Colonic mucosa (tissue), 4 donors: ENCODE measurements around the gene SARM1. TPM values are rescaled to one million over a fixed set of nuclear protein-coding genes. Genes with fewer than 3 reads are reported as not detected.

Experiments used
- DNase-seq: peaks from one replicate; pipeline ENCODE4 v3.0.0-alpha.2; 2020
- H3K27ac ChIP-seq: fragments of 200-600 bp; one replicate; pipeline ENCODE4 v1.8.0; 2021
- H3K27me3 ChIP-seq: fragments of 200-600 bp; one replicate; pipeline ENCODE4 v1.8.0; 2021
- H3K36me3 ChIP-seq: fragments of 200-600 bp; one replicate; pipeline ENCODE4 v1.8.0; 2021
- H3K4me1 ChIP-seq: fragments of 200-600 bp; one replicate; pipeline ENCODE4 v1.8.0; 2021; ENCODE audit warnings: mild to moderate bottlenecking
- H3K4me3 ChIP-seq: fragments of 200-600 bp; one replicate; pipeline ENCODE4 v1.8.0; 2021
- H3K9ac ChIP-seq, 2 donors: one replicate each; pipeline ENCODE4 v1.7.0; 2013; ENCODE audit warnings: control low read depth in 2 of 2, low read depth in 2 of 2, low read length in 2 of 2
- H3K9me3 ChIP-seq: fragments of 200-600 bp; one replicate; pipeline ENCODE4 v1.8.0; 2021
- CTCF ChIP-seq: fragments of 200-600 bp; IDR thresholded peaks from one replicate; pipeline ENCODE4 v1.8.0; 2022; ENCODE audit warnings: antibody characterized with exemption, mild to moderate bottlenecking
- intact Hi-C: fragments of 100-400 bp; cut with DNase I; formaldehyde crosslinking; loops from one replicate; pipeline ENCODE4 v1.14.1; 2022
- total RNA-seq, 2 donors: library from RNA; stranded (reverse); fragmentation: NEBNext Ultra II Directional in 1 of 2; extraction: Animal tissue kit (Norgen Biotek cat#: 25700) in 1 of 2; gene quantifications; one replicate each; pipeline ENCODE4 v1.2.1, GENCODE V29; 2021
- donor health status: healthy.
- donor health status: DM: no; HTN: no; CAD: no.
- donor health status: DM: no; HTN: no; CAD: no.

Gene SARM1
- total RNA-seq, 2 donors from 2014 or later = 7.7 to 10.8 TPM

GRCh38 chr17:28327031-28327607, 44.4 kb upstream of the SARM1 start:
- intact Hi-C loops = no loop called here
- H3K27ac ChIP-seq = no peak overlapping the region
- H3K4me1 ChIP-seq = no peaks in the 10 kb centered on the region
- no peak overlapping the region for H3K4me3 ChIP-seq
- H3K9ac ChIP-seq = no peak overlapping the region
- no peak for DNase-seq
- TF ChIP-seq CTCF = no peak
- no peaks in the 10 kb centered on the region for H3K27me3 ChIP-seq
- H3K9me3 ChIP-seq = no peaks in the 10 kb centered on the region
- no peaks in the 10 kb centered on the region for H3K36me3 ChIP-seq

GRCh38 chr17:28327709-28328108, 43.8 kb upstream of the SARM1 start:
- H3K36me3 ChIP-seq = no peaks in the 10 kb centered on the region
- H3K4me3 ChIP-seq = no peak overlapping the region
- no peaks in the 10 kb centered on the region for H3K27me3 ChIP-seq
- H3K4me1 ChIP-seq = no peaks in the 10 kb centered on the region
- no peak overlapping the region for H3K27ac ChIP-seq
- intact Hi-C loops = no loop called here
- TF ChIP-seq CTCF = no peak
- DNase-seq = no peak
- no peaks in the 10 kb centered on the region for H3K9me3 ChIP-seq
- H3K9ac ChIP-seq = no peak overlapping the region

GRCh38 chr17:28328325-28328724, 43.2 kb upstream of the SARM1 start:
- intact Hi-C loops = no loop called here
- no peak for TF ChIP-seq CTCF
- H3K27ac ChIP-seq = no peak overlapping the region
- H3K36me3 ChIP-seq = no peaks in the 10 kb centered on the region
- no peak for DNase-seq
- no peak overlapping the region for H3K4me3 ChIP-seq
- H3K4me1 ChIP-seq = no peaks in the 10 kb centered on the region
- H3K9ac ChIP-seq = no peak overlapping the region
- no peaks in the 10 kb centered on the region for H3K9me3 ChIP-seq
- H3K27me3 ChIP-seq = no peaks in the 10 kb centered on the region

GRCh38 chr17:28330671-28331070, 40.8 kb upstream of the SARM1 start:
- peaks cover 4% of the 10 kb centered on the region for H3K4me1 ChIP-seq
- no peak overlapping the region for H3K27ac ChIP-seq
- H3K9ac ChIP-seq = no peak overlapping the region
- TF ChIP-seq CTCF = no peak
- H3K4me3 ChIP-seq = no peak overlapping the region
- no peaks in the 10 kb centered on the region for H3K36me3 ChIP-seq
- no peak for DNase-seq
- H3K9me3 ChIP-seq = no peaks in the 10 kb centered on the region
- intact Hi-C loops = no loop called here
- H3K27me3 ChIP-seq = no peaks in the 10 kb centered on the region

GRCh38 chr17:28331891-28332420, 39.5 kb upstream of the SARM1 start:
- no peak overlapping the region for H3K9ac ChIP-seq
- no peak for DNase-seq
- intact Hi-C loops = no loop called here
- no peak for TF ChIP-seq CTCF
- no peaks in the 10 kb centered on the region for H3K9me3 ChIP-seq
- no peak overlapping the region for H3K27ac ChIP-seq
- H3K27me3 ChIP-seq = no peaks in the 10 kb centered on the region
- peaks cover 8% of the 10 kb centered on the region for H3K4me1 ChIP-seq
- H3K36me3 ChIP-seq = no peaks in the 10 kb centered on the region
- H3K4me3 ChIP-seq = no peak overlapping the region
